Thymus (tissue), 11 donors: ENCODE data around the gene KYNU. TPM values are rescaled to one million over a fixed set of nuclear protein-coding genes. Genes with fewer than 3 reads are reported as not detected.
"Not testable (repeated sequence)": the region's sequence is repeated elsewhere in the genome, so short reads cannot be mapped to it uniquely, and the experiment has no call there.

Source experiments
- DNase-seq, 9 donors: peaks; one replicate each; pipeline ENCODE4 v3.0.0-alpha.2; 2013; ENCODE audit warnings: low spot score in 9 of 9, low read depth in 6 of 9, missing footprints in 1 of 9
- H3K27ac ChIP-seq, 2 donors: one replicate each; pipeline ENCODE4 v1.5.1; 2013; ENCODE audit warnings: control low read depth in 1 of 2, low read depth in 1 of 2, low read length in 1 of 2, mild to moderate bottlenecking in 1 of 2, moderate library complexity in 1 of 2
- H3K27me3 ChIP-seq, 2 donors: one replicate each; pipeline ENCODE4 v1.5.1; 2013; ENCODE audit warnings: low read length in 1 of 2; ENCODE audit not compliant: control insufficient read depth in 2 of 2, insufficient read depth in 1 of 2
- H3K36me3 ChIP-seq, 2 donors: one replicate each; pipeline ENCODE4 v1.5.1; 2013; ENCODE audit warnings: low read length in 1 of 2, mild to moderate bottlenecking in 1 of 2, moderate library complexity in 1 of 2; ENCODE audit not compliant: control insufficient read depth in 2 of 2, insufficient read depth in 2 of 2
- H3K4me1 ChIP-seq, 2 donors: one replicate each; pipeline ENCODE4 v1.5.1; 2013; ENCODE audit warnings: low read length in 2 of 2; ENCODE audit not compliant: control insufficient read depth in 2 of 2, insufficient read depth in 2 of 2
- H3K4me3 ChIP-seq, 2 donors: one replicate each; pipeline ENCODE4 v1.5.1; 2013; ENCODE audit warnings: low read length in 2 of 2, control low read depth in 1 of 2, mild to moderate bottlenecking in 1 of 2
- H3K9me3 ChIP-seq, 2 donors: one replicate each; pipeline ENCODE4 v1.5.1; 2013; ENCODE audit warnings: low read length in 1 of 2, mild to moderate bottlenecking in 1 of 2; ENCODE audit not compliant: control insufficient read depth in 2 of 2, insufficient read depth in 1 of 2
- WGBS: extraction: QIAGEN DNeasy Blood & Tissue Kit; methylation state at CpG from one replicate; pipeline ENCODE4 v1.1.7; 2013; 5-methylcytosine and 5-hydroxymethylcytosine counted together
- polyA plus RNA-seq: library from polyadenylated mRNA; stranded (reverse); fragments of 200-250 nt; gene quantifications from one replicate; pipeline ENCODE4 v1.2.3, GENCODE V29; 2013
- total RNA-seq: library from RNA; stranded (reverse); fragments of 120-200 nt; gene quantifications from one replicate; pipeline ENCODE4 v1.2.4, GENCODE V29; 2013
- donor health status: healthy.

The KYNU gene
- total and polyA plus RNA-seq, 2 donors = 6.6 to 11.3 TPM

- WGBS = 96% methylated on average over 2 of the region's 2 CpGs
- Histone ChIP-seq H3K36me3 (no peaks in the 10 kb centered on the region), H3K4me1 (peaks cover 0 to 5% of the 10 kb centered on the region in 2 donors), H3K4me3 (no peak overlapping the region), H3K9me3 (no peaks in the 10 kb centered on the region), H3K27me3 (peaks cover 2 to 7% of the 10 kb centered on the region in 2 donors), H3K27ac (no peak overlapping the region)
- DNase-seq = no peak
Measured at GRCh38 chr2:143029141-143029540, 151.7 kb downstream of the KYNU start.

DNA sequence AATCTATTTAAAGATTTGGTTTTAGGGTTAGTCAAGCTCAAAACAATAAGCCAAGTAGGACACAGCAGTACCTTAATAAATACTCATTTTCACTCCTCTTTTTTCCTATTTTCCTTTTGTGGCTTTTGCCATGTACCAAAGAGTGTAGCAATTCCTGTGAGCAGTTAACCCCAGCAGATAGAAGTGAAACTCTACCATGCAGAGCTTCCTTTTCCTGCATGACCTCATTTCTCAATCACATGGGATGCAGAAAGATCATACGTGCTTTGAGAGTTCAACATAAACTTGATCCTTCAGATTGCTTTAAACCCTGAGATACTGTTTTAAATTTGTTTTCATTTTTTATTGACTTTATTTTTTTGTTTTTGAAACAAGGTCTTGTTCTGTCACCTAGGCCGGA is 152.7 kb downstream of the KYNU start:
- no peaks in the 10 kb centered on the region for H3K9me3 ChIP-seq
- peaks cover 0 to 5% of the 10 kb centered on the region in 2 donors for H3K4me1 ChIP-seq
- peak in 1 of 9 donors; percentile 31 for DNase-seq
- H3K36me3 ChIP-seq = no peaks in the 10 kb centered on the region
- H3K27ac ChIP-seq = no peak overlapping the region
- 79% methylated on average over 2 of the region's 2 CpGs for WGBS
- H3K27me3 ChIP-seq = peaks cover 2 to 7% of the 10 kb centered on the region in 2 donors
- H3K4me3 ChIP-seq = no peak overlapping the region

- Histone ChIP-seq H3K4me3 (no peak overlapping the region), H3K4me1 (no peaks in the 10 kb centered on the region), H3K9me3 (no peaks in the 10 kb centered on the region), H3K27ac (no peak overlapping the region), H3K27me3 (no peaks in the 10 kb centered on the region), H3K36me3 (no peaks in the 10 kb centered on the region)
- WGBS = 55% methylated on average over 5 of the region's 5 CpGs
- peak; percentile 37 to 89 (median 77) for DNase-seq
Measured at GRCh38 chr2:143034292-143035074, 157.0 kb downstream of the KYNU start.

DNA sequence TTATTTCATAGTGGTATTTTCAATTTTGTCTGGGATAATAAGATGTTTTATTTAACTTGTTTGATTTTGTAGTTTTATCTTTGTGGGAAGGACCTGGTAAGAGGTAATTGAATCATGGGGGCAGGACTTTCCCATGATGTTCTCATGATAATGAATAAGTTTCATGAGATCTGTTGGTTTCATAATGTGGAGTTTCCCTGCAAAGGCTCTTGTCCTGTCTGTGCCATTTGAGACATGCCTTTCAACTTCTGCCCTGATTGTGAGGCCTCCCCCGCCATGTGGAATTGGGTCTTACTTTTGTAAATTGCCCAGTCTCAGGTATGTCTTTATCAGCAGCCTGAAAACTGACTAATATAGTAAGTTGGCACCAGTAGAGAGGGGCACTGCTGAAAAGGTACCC is 174.0 kb downstream of the KYNU start:
- Histone ChIP-seq H3K4me3 (no peak overlapping the region), H3K36me3 (no peaks in the 10 kb centered on the region), H3K27ac (no peak overlapping the region), H3K9me3 (peaks cover 0 to under 1% of the 10 kb centered on the region in 2 donors), H3K4me1 (no peaks in the 10 kb centered on the region), H3K27me3 (no peaks in the 10 kb centered on the region)
- WGBS = 93% methylated on average over 1 of the region's 1 CpG
- no peak for DNase-seq

GRCh38 chr2:143053437-143053836 is 176.0 kb downstream of the KYNU start:
- not testable (repeated sequence) for H3K27ac ChIP-seq, DNase-seq, H3K36me3 ChIP-seq, H3K9me3 ChIP-seq, H3K4me3 ChIP-seq, H3K27me3 ChIP-seq, H3K4me1 ChIP-seq
- WGBS = 94% methylated on average over 4 of the region's 4 CpGs

- Histone ChIP-seq H3K27ac (no peak overlapping the region), H3K4me1 (no peaks in the 10 kb centered on the region), H3K27me3 (no peaks in the 10 kb centered on the region), H3K9me3 (peaks cover 2 to 8% of the 10 kb centered on the region in 2 donors), H3K4me3 (no peak overlapping the region), H3K36me3 (no peaks in the 10 kb centered on the region)
- WGBS = 98% methylated on average over 5 of the region's 5 CpGs
- DNase-seq = no peak
Measured at GRCh38 chr2:143056550-143056949, 179.1 kb downstream of the KYNU start.

- H3K4me3 ChIP-seq = no peak overlapping the region
- 97% methylated on average over 1 of the region's 1 CpG for WGBS
- DNase-seq = no peak
- no peak overlapping the region for H3K27ac ChIP-seq
- H3K27me3 ChIP-seq = no peaks in the 10 kb centered on the region
- peaks cover 2 to 8% of the 10 kb centered on the region in 2 donors for H3K9me3 ChIP-seq
- no peaks in the 10 kb centered on the region for H3K36me3 ChIP-seq
- H3K4me1 ChIP-seq = no peaks in the 10 kb centered on the region
Measured at GRCh38 chr2:143058851-143059250, 181.4 kb downstream of the KYNU start.

DNA sequence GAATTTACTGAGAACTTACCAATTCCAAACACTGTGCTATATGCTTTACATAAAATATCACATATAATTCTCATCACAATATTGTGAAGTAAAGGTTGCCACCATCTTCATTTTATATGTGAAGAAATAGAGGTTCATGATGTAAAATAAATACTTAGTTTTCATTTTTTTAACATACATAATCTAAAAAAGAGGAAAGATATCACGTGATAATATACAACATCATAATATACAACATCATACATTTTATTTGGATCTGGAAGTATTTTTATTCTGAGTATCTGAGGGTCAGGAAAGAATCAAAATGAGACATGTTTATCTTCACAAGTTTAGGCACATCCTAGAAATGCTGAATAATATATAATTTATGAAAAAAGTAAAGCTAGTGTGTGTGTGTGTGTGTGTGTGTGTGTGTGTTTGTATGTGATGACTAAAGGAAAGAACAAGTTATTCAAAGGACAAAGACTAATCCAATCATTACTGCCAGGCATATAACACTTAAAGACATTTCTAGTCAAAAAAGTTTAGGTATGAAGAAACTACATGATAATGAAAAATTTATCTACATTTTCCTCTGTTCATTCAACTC is 186.2 kb downstream of the KYNU start:
- Histone ChIP-seq H3K27ac (no peak overlapping the region), H3K4me1 (no peaks in the 10 kb centered on the region), H3K36me3 (no peaks in the 10 kb centered on the region), H3K9me3 (no peaks in the 10 kb centered on the region), H3K4me3 (no peak overlapping the region), H3K27me3 (no peaks in the 10 kb centered on the region)
- no peak for DNase-seq
- WGBS = 96% methylated on average over 1 of the region's 1 CpG

- Histone ChIP-seq H3K9me3 (no peaks in the 10 kb centered on the region), H3K4me3 (no peak overlapping the region), H3K27me3 (no peaks in the 10 kb centered on the region), H3K27ac (no peak overlapping the region), H3K4me1 (no peaks in the 10 kb centered on the region), H3K36me3 (no peaks in the 10 kb centered on the region)
- 93% methylated on average over 3 of the region's 3 CpGs for WGBS
- no peak for DNase-seq
Measured at GRCh38 chr2:143068094-143068493, 190.6 kb downstream of the KYNU start.
